GM18951 (cell line): ENCODE data around the gene ABCC4.

Experiments used
- POLR2A ChIP-seq: IDR thresholded peaks from 4 replicates; pipeline ENCODE4 v1.6.1; 2011; ENCODE audit warnings: mild to moderate bottlenecking; ENCODE audit not compliant: insufficient read length, insufficient read depth; ENCODE audit errors: extremely low read depth
- in situ Hi-C: fragments of 300-500 bp; cut with MboI; formaldehyde crosslinking; loops from one replicate; pipeline ENCODE4 v1.12.0; 2022; ENCODE audit warnings: low sequenced_read_pairs, mixed read lengths, inconsistent platforms; ENCODE audit not compliant: unreplicated experiment

ABCC4 gene

DNA sequence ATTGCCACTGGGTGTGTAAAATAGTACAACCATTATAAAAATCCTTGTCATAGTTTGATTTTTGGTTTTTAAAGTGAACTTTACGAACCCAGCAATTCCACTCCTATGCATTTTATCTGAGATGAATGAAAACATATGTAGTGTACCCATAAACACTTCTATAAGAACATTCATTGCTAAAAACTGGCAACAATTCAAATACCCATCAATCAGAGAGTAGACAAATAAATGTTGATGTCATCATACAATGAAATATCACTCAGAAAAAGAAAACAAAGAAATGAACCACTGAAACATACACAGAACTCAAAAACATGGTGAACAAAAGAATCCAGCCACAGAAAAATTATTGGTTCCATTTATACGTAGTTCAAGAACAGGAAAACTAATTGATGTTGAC, 202.3 kb downstream of the ABCC4 start:
- in situ Hi-C loops, result no loop called here

DNA sequence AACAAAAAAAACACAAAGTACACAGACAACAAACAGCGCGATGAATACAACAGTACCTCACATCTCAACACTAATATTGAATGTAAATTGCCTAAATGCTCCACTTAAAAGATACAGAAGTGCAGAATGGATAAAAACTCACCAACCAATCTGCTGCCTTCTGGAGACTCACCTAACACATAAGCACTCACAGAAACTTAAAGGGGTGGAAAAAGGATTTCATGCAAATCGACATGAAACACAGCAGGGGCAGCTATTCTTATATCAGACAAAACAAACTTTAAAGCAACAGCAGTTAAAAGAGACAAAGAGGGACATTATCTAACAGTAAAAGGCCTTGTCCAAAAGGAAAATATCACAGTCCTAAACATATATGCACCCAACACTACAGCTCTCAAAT, 209.5 kb downstream of the ABCC4 start:
- in situ Hi-C loops, result no loop called here

More for the DNA sequence above, 202.3 kb downstream of the ABCC4 start:
- TF ChIP-seq POLR2A, result no peak

DNA sequence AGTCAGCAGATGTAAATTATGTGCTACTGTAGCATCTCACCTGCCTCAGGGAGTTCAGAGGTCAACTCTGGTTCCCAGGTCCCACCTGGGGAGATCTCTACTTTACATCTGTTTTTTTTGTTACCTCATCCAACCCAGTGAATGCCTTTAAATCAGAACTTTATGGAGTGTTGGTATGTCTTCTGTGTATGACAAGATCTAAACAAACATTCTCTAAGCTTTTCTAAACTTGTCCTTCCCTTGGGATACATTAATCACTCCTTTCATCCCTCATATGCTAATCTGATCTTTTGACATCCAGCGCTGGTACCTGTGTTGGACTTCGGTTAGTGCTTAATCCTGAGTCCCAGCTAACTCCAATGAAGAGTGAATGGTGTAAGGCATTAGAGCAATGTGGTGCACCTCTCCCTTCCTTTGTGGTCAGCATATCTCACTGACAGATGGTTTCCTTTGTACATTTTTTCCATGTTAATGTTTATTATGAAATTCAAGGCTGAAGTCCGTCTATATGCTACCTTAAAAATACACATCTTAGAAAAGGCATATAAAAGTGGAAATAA, 213.4 kb downstream of the ABCC4 start:
- in situ Hi-C loops, result no loop called here
- TF ChIP-seq POLR2A, result no peak

More for the DNA sequence above, 209.5 kb downstream of the ABCC4 start:
- TF ChIP-seq POLR2A, result no peak

DNA sequence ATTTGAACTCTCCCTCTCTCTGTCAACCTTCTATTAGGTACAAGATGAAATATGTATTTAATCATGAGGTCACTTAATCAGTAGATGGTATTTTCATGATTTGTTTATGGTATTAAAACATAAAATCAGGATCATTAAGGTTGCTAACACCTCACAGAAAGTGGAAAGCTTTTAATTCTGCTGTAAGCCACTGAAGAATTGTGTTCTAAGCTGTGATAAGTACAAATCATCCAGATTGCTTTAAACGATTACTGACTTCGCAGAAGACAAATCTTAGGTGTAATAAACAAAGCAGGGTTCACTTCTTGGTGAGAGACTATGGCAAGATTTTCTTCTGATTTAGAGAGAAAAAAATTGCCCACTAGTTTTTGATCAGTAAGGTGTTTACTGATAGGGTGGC, 214.5 kb downstream of the ABCC4 start:
- TF ChIP-seq POLR2A, result no peak
- in situ Hi-C loops, result no loop called here

DNA sequence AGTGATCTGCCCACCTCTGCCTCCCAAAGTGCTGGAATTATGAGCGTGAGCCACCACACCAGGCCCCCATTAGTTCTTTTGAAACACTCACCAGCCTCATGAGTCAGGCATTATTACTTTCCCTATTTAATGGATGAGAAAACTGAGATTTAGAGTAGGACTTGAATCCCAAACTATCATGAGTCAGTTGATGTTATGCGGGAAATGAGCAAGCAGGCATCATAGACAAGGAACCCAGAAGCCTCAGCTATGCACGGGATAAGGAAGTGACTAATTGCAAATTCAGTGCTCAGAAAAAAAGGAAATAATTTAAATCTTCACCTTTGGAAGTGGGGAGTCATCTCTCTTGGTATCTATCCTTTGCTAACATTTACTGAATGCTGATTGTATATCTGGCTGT, 217.5 kb downstream of the ABCC4 start:
- TF ChIP-seq POLR2A, result no peak
- in situ Hi-C loops, result no loop called here

DNA sequence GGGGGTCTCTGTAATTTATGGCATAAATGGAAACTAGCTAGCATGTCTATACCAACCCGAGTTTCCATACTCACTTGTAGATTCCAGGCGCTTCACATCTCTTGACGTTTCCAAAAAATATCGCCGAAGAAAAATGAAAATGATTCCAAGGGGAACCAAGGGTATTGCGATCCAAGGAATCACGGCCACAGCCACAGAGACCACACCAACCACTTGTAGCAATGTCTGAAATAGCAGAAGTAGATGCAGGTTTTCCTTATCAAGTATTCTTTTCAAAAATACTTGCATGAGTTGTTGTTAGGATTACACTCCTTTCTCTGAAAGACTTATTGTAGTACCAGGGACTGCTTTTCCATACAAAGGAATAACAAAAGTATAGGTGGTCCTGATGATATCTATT, 218.2 kb downstream of the ABCC4 start:
- in situ Hi-C loops, result no loop called here
- TF ChIP-seq POLR2A, result no peak

DNA sequence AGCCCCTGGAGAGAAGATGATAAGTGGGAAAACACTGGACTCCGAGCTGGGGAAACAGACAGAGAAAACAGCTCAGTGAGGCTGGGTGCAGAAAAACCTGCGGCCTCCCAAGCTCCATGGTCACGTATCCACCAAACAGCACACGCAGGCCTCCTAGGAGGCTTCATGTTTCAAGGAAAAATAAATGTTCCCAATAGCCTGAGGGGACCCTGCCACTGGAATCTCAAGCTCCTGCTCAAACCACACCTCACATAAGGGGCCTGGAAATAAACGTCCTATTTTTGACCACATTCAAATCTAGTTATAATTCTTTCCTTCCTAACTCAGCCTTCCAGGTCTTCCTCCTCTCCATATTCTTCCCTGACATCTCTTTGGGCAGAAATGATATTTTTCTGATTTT, 225.7 kb downstream of the ABCC4 start:
- in situ Hi-C loops, result no loop called here
- TF ChIP-seq POLR2A, result no peak

DNA sequence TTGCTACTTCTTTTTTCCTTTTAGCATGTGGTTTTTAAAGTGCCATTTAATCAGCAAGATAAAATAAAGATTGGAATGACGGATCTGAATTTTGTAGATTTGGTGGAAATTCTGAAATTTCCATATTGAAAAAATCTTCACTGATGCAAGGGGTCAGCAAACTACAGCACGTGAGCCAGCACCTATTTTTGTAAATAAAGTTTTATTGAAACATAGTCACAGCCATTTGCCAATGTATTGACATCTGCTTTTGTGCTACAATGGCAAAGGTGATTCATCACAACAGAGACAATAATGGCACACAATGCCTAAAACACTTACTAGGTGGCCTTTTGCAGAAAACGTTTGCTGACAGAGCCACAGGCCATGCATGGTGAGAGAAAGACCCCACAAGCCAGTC, 226.4 kb downstream of the ABCC4 start:
- in situ Hi-C loops, result no loop called here
- no peak for TF ChIP-seq POLR2A

DNA sequence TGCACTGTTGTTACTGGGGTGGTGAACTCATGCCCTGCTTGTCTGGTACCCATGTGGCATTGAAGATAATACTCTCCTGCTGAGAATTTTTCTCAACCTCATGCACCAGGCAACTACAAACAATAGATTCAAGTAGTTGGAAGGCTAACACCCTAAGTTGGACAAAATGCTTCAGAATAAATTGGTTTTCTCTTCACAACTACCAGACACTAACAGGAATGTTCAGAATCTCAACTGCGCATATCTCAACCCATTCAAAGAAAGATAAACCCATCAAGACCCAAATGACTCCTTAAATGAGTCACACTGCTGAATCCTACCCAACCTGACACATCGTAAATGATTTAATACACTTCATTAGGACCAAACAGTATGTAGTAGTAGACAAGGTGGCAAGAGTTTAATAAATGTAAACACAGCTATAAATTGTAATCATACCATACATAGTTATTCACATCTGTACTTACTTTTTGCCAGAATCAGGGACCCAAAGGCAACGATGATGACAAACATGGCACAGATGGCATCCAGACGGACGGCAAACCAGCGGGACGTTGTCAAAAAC, 227.4 kb downstream of the ABCC4 start:
- no peak for TF ChIP-seq POLR2A
- in situ Hi-C loops, result no loop called here

DNA sequence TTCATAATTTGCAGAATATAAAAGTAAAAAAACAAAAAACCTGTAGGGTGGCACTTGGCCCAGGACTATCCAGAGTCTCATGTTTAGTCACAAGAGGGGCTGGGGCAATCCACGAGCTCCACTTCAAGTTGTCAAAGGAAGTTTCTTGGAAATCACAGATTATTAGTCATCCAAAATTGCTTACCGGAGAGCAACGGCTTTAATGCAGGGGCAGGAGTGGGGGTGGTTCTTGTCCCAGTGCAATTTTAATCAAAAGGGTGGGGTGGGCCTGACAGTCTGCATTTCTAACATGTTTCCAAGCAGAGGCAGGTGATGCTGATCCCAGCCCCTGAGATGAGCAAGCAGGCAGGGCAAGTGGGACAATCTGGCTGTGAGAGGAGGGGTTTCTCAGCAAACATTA, 233.9 kb downstream of the ABCC4 start:
- no peak for TF ChIP-seq POLR2A
- in situ Hi-C loops, result no loop called here

DNA sequence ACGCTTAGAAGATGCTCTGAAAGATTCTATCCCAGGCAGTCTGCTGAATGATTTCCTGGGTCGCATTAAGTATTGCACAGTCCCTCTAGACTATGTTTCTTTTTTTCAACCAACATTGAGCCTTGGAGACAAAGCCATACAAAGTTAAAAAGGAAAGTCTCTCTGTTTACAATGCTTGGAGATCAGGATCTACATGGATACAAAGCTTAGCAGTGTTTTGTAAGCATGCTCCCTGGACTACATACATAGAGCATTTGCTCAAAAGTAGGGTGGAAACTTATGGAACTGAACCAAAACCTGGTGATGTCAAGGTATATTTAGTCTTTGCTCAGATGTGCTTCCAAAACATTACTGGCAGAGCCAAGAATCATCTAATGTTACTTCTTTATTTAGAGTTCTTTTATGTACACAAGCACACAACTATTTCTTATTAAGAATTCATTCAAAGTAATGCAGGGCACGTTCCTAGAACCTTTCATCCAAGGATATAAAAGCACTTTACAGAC, 241.2 kb downstream of the ABCC4 start:
- in situ Hi-C loops, result no loop called here
- TF ChIP-seq POLR2A, result no peak

DNA sequence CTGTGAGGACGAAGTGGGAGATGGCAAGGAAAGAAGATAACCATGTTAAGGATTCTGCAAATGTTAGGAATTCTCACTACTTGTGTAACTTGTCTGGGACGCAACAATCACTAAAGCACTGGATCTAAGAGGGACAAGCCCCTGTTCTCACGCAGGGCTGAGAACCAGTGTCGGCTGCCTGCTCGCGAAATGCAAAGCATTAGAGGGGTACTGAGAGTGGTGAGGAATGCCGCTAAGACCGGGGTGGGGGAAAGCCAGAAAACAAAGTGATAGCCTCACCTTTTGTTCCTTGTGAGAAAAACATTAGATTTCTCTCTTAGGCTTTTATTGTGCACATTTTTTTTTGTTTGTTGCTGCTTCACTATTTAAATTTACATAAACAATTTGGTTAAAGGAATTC, 241.9 kb downstream of the ABCC4 start:
- TF ChIP-seq POLR2A, result no peak
- in situ Hi-C loops, result no loop called here

DNA sequence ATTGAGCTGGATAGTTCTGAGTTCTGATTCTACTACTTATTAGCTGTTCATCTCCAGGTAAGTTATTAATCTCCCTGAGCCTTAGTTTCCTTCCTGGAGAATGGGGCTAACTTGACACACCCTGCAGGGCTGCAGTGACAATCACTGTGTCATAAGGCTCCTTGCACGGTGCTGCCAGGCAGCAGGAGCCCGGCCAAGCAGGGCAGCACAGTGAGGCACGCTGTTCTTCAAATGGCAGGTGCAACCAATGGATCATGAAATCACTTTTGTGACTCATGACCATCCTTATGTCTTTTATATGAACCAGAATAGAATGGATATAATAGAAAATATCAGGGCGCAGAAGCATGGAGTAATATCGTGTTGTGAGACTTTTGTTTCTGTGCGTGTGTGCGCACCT, 242.6 kb downstream of the ABCC4 start:
- in situ Hi-C loops, result no loop called here
- no peak for TF ChIP-seq POLR2A

DNA sequence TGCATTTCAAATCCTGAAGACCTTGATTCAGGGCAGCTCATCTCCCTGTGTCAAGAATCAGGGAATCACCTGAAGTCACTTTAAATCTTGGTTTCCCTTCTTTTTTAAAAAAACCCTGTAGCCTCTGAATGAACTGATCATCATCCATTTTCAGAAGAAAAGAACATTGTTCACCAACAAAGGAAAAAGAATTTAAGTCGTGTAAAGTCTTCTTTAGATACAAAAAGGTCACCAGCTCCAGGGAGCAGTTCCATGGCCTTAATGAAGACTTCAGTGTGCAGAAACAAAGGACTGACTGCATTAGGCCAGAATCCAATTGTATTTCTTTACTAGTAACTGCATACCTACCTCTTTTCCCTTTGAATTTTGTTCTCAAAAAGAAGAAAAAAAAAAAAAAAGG, 245.0 kb downstream of the ABCC4 start:
- no peak for TF ChIP-seq POLR2A
- in situ Hi-C loops, result no loop called here
